ENCODE data around the gene PAPOLB.

The PAPOLB gene

GRCh38 chr7:4809666-4810065, 52.2 kb downstream of the PAPOLB start:
- no peak for TF ChIP-seq CTCF (IDR thresholded peaks at IDR 0.05; ENCODE audit: low read depth, low read length)
- H3K4me3 ChIP-seq (replicated peaks in 1 of 2; ENCODE audit: low read depth in 2 of 2, low read length in 2 of 2): no peak overlapping the region
- DNase-seq (ENCODE audit: low read depth in 2 of 2): peak in 1 of 2 donors; percentile 51

GRCh38 chr7:4809091-4809591, 52.7 kb downstream of the PAPOLB start:
- TF ChIP-seq CTCF (IDR thresholded peaks at IDR 0.05; ENCODE audit: low read depth, low read length): no peak
- no peak overlapping the region for H3K4me3 ChIP-seq (replicated peaks in 1 of 2; ENCODE audit: low read depth in 2 of 2, low read length in 2 of 2)
- DNase-seq (ENCODE audit: low read depth in 2 of 2): peak in 1 of 2 donors; percentile 11

- DNase-seq (ENCODE audit: low read depth in 2 of 2): no peak
- no peak overlapping the region for H3K4me3 ChIP-seq (replicated peaks in 1 of 2; ENCODE audit: low read depth in 2 of 2, low read length in 2 of 2)
- no peak for TF ChIP-seq CTCF (IDR thresholded peaks at IDR 0.05; ENCODE audit: low read depth, low read length)
Measured at GRCh38 chr7:4808565-4808964, 53.3 kb downstream of the PAPOLB start.

- no peak for TF ChIP-seq CTCF (IDR thresholded peaks at IDR 0.05; ENCODE audit: low read depth, low read length)
- H3K4me3 ChIP-seq (replicated peaks in 1 of 2; ENCODE audit: low read depth in 2 of 2, low read length in 2 of 2): no peak overlapping the region
Measured at GRCh38 chr7:4808026-4808425, 53.8 kb downstream of the PAPOLB start.

More at GRCh38 chr7:4808026-4808425, 53.8 kb downstream of the PAPOLB start:
- no peak for DNase-seq (ENCODE audit: low read depth in 2 of 2)
